Measurements from ENCODE around the gene MTARC1. TPM values are rescaled to one million over a fixed set of nuclear protein-coding genes. Genes with fewer than 3 reads are reported as not detected.

Gene MTARC1
- total and polyA plus RNA-seq, 5 donors from 2014 or later: not detected

DNA sequence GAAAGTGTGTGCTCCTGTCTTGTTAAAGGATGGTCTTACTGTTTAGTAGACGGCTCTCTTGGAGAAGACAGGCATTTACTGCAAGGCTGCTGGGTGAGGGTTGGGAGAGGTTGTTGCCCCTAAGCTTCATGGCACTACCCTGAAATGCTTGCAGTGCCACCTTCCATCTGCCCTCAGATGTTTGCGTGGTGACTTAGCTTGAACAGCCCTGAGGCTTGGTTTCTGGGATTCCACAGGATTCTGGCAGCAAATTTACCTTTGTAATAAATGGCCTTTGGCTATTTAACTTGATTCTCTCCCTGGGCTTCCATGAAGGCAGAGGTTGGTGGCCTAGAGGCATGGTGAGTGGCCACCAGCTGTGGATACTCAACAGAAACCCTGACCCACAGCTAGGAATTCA is 11.6 kb downstream of the MTARC1 start:
- Histone ChIP-seq H3K27me3 (ENCODE audit: control insufficient read depth, insufficient read depth, low read length) (no peaks in the 10 kb centered on the region), H3K4me1 (ENCODE audit: control insufficient read depth, insufficient read depth, low read length, poor library complexity, severe bottlenecking) (no peaks in the 10 kb centered on the region), H3K9me3 (ENCODE audit: control insufficient read depth in 2 of 2, low read length in 2 of 2) (no peaks in the 10 kb centered on the region), H3K4me3 (ENCODE audit: low read depth, low read length) (no peak overlapping the region), H3K27ac (ENCODE audit: insufficient read depth, low read length, poor library complexity, severe bottlenecking) (no peak overlapping the region), H3K36me3 (ENCODE audit: control insufficient read depth, insufficient read depth, low read length) (no peaks in the 10 kb centered on the region)
- Mint-ChIP-seq H3K4me3 (no peak overlapping the region), H3K9me3 (no peaks in the 10 kb centered on the region), H3K36me3 (no peaks in the 10 kb centered on the region), H3K4me1 (no peaks in the 10 kb centered on the region), H3K27me3 (peaks cover 4% of the 10 kb centered on the region), H3K27ac (no peak overlapping the region)
- ATAC-seq (ENCODE audit: low read depth in 2 of 2) (no peak), DNase-seq (no peak)

DNA sequence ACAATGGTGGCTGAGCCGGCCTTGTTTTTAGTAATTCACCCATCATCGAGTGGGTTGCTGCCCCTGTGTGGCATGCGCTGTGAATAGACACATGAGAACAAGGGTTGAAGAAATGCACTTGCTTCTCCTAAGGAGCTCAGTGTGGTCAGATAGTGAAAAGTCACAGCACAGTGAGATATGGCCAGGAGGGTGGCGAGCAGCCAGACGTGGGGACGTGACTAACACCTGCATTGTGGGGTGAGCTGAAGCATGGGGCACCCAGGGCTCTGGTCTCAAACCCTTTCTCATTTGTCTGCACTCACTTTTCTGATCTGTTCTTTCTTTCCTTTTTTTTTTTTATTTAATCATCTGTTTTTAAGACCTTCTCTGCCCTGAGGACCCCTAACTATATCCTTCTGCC is 13.5 kb downstream of the MTARC1 start:
- Histone ChIP-seq H3K27me3 (ENCODE audit: control insufficient read depth, insufficient read depth, low read length) (no peaks in the 10 kb centered on the region), H3K9me3 (ENCODE audit: control insufficient read depth in 2 of 2, low read length in 2 of 2) (no peaks in the 10 kb centered on the region), H3K36me3 (ENCODE audit: control insufficient read depth, insufficient read depth, low read length) (no peaks in the 10 kb centered on the region), H3K27ac (ENCODE audit: insufficient read depth, low read length, poor library complexity, severe bottlenecking) (no peak overlapping the region), H3K4me3 (ENCODE audit: low read depth, low read length) (no peak overlapping the region), H3K4me1 (ENCODE audit: control insufficient read depth, insufficient read depth, low read length, poor library complexity, severe bottlenecking) (no peaks in the 10 kb centered on the region)
- Mint-ChIP-seq H3K36me3 (no peaks in the 10 kb centered on the region), H3K4me3 (no peak overlapping the region), H3K9me3 (no peaks in the 10 kb centered on the region), H3K27ac (no peak overlapping the region), H3K4me1 (no peaks in the 10 kb centered on the region), H3K27me3 (peaks cover 4% of the 10 kb centered on the region)
- DNase-seq (no peak), ATAC-seq (ENCODE audit: low read depth in 2 of 2) (no peak)

DNA sequence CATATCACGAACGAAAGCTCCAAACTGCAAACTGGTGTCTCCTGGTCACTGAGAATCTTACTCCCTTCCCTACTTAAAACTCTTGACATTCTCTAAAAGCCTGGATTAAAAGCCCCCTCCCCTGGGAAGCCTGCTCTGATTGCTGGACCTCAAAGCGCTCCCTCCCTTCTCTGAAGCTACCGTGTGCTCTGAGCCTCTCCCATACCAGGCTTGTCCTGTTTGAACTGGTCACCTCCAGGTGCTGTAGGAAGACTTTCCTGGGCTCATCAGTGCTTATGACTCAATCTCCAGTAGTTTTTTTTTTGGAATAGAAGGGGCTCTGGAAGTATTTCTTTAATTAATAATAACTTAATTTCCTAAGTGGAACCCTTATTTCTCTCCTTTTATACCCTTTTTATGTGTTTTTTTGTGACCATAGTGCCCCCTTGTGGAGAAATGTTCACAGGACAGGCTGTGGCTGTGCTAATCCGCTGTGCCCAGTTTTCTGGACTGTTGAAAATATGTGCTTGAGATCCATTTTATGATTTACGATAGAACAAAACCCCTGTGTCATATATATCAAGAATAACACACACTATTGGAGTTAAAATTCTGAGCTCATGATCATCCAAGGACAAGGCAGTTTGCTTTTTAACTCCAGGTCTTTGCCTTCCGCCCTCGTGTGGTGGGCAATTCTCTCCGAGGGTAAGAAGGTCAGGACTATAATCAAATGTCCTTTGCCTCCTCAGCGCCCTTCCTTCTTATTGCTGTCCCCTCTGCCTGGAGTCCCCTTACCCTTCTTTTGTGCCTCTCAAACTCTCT is 16.9 kb downstream of the MTARC1 start:
- Histone ChIP-seq H3K36me3 (ENCODE audit: control insufficient read depth, insufficient read depth, low read length) (no peaks in the 10 kb centered on the region), H3K4me1 (ENCODE audit: control insufficient read depth, insufficient read depth, low read length, poor library complexity, severe bottlenecking) (no peaks in the 10 kb centered on the region), H3K27ac (ENCODE audit: insufficient read depth, low read length, poor library complexity, severe bottlenecking) (no peak overlapping the region), H3K9me3 (ENCODE audit: control insufficient read depth in 2 of 2, low read length in 2 of 2) (no peaks in the 10 kb centered on the region), H3K4me3 (ENCODE audit: low read depth, low read length) (no peak overlapping the region), H3K27me3 (ENCODE audit: control insufficient read depth, insufficient read depth, low read length) (no peaks in the 10 kb centered on the region)
- Mint-ChIP-seq H3K4me1 (no peaks in the 10 kb centered on the region), H3K9me3 (peaks cover 0 to 1% (median 0%) of the 10 kb centered on the region in 7 donors), H3K27me3 (peaks cover 4% of the 10 kb centered on the region), H3K4me3 (no peak overlapping the region), H3K27ac (no peak overlapping the region), H3K36me3 (no peaks in the 10 kb centered on the region)
- ATAC-seq (ENCODE audit: low read depth in 2 of 2) (no peak), DNase-seq (peak in 1 of 3 donors; percentile 26)

DNA sequence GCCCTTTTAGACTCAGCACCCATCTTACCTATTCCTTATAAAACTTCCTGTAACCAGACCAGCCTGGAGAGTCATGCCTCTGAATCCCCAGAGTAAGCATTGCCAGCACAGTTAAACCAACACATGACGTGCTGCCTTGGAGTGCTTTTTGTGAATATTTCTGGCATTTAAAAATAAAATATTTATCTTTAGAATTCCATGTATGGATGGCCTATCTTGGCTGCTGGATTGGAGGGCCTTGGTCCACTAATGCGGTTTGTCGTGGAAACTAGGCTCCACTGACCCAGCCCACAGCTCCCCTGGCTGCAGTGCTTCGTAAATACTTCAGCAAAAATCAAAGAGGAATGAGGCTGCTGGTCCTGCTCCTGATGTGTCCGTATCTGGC is 17.5 kb downstream of the MTARC1 start:
- no peaks in the 10 kb centered on the region for H3K4me1 Mint-ChIP-seq
- H3K27me3 ChIP-seq (ENCODE audit: control insufficient read depth, insufficient read depth, low read length): no peaks in the 10 kb centered on the region
- H3K9me3 Mint-ChIP-seq: peaks cover 0 to 1% (median 0%) of the 10 kb centered on the region in 7 donors
- no peaks in the 10 kb centered on the region for H3K36me3 ChIP-seq (ENCODE audit: control insufficient read depth, insufficient read depth, low read length)
- peaks cover 4% of the 10 kb centered on the region for H3K27me3 Mint-ChIP-seq
- ATAC-seq (ENCODE audit: low read depth in 2 of 2): no peak
- H3K27ac Mint-ChIP-seq: no peak overlapping the region
- no peak overlapping the region for H3K4me3 Mint-ChIP-seq
- H3K36me3 Mint-ChIP-seq: no peaks in the 10 kb centered on the region
- H3K4me3 ChIP-seq (ENCODE audit: low read depth, low read length): no peak overlapping the region
- no peaks in the 10 kb centered on the region for H3K4me1 ChIP-seq (ENCODE audit: control insufficient read depth, insufficient read depth, low read length, poor library complexity, severe bottlenecking)
- no peak overlapping the region for H3K27ac ChIP-seq (ENCODE audit: insufficient read depth, low read length, poor library complexity, severe bottlenecking)
- no peak for DNase-seq
- H3K9me3 ChIP-seq (ENCODE audit: control insufficient read depth in 2 of 2, low read length in 2 of 2): no peaks in the 10 kb centered on the region

DNA sequence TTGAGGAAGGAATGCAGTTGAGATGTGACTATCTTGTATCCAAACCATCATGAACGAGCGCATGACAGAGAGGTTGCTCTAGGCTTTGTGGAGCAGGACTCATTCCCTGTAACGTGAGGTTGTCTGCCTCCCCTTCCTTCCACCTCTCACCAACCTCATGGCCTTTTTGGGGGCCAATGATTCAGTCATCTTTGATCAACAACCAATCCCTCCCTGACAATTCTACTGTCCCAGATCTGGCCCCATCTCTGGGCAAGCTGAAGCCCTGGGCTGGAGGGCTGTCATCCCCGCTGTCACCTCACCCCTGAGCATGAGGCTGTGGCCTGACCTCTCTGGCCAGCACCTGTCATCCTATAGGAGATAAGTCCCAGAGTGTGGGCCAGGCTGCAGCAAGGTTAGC is 19.7 kb downstream of the MTARC1 start:
- H3K4me1 ChIP-seq (ENCODE audit: control insufficient read depth, insufficient read depth, low read length, poor library complexity, severe bottlenecking): peaks cover 5% of the 10 kb centered on the region
- no peak overlapping the region for H3K4me3 ChIP-seq (ENCODE audit: low read depth, low read length)
- H3K36me3 ChIP-seq (ENCODE audit: control insufficient read depth, insufficient read depth, low read length): no peaks in the 10 kb centered on the region
- peaks cover 0 to 8% (median 3%) of the 10 kb centered on the region in 4 donors for H3K4me1 Mint-ChIP-seq
- DNase-seq (no peak), ATAC-seq (ENCODE audit: low read depth in 2 of 2) (no peak)
- H3K9me3 Mint-ChIP-seq: peaks cover 0 to 1% (median 0%) of the 10 kb centered on the region in 7 donors
- no peaks in the 10 kb centered on the region for H3K9me3 ChIP-seq (ENCODE audit: control insufficient read depth in 2 of 2, low read length in 2 of 2)
- no peaks in the 10 kb centered on the region for H3K36me3 Mint-ChIP-seq
- no peak overlapping the region for H3K27ac Mint-ChIP-seq
- H3K4me3 Mint-ChIP-seq: no peak overlapping the region
- H3K27me3 ChIP-seq (ENCODE audit: control insufficient read depth, insufficient read depth, low read length): no peaks in the 10 kb centered on the region
- H3K27ac ChIP-seq (ENCODE audit: insufficient read depth, low read length, poor library complexity, severe bottlenecking): no peak overlapping the region
- no peaks in the 10 kb centered on the region for H3K27me3 Mint-ChIP-seq

DNA sequence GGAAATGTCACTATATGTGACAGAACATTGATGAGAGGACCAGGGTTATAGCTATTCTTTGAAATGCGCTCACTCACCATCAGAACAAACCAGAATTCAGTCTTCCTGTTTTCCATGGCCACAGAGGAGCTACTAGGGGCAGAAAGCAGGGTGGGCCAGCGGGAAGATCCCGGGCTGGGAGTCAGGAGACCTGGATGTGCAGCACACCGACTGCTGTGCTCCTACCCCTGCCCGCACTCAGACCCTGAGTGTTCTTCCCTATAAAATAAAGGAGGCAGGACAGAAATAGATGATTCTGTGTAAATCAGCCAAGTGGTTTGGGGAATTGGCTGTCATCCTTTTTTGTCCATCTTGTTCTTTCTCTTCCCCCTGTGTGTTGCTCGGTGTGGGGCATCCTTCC is 21.0 kb downstream of the MTARC1 start:
- no peak overlapping the region for H3K27ac Mint-ChIP-seq

DNA sequence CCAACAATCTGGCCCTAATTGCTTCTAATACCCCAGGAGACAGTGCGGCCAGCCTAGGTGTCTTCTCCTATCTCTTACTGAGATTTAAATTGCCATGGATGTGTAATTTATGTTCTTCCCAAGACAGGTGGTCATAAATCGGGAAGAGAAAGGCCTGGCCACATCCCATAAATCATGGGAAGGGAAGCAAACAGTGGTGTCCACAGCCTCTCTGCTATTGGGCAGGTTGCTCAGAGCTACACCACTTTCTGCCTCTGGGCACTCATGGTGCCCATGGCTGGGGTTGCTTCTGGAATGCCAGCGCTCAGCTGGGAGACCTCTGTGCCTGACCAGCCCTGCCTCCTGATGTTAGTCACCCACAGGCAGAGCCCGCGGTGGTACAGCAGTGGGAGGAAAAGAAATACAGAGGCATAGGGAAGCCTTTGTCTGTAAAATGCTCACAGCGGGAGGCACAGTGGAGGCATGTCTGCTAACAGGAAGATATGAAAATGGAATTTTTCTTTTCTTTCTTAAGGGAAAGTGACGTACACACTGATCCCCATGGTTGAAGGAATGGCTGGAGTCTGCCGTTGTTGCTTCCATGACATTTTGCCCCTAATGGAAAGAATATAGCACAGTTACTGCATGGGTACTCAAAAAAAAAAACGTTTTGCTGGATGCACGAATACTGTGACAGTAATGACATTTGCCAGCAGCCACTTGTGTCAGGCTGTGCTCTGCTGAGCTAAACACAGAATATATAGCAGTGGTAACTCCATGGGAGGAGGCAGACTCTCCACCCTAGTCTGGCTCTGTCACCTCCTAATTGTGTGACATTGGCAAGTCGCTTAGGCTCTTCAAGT is 21.9 kb downstream of the MTARC1 start:
- Histone ChIP-seq H3K9me3 (ENCODE audit: control insufficient read depth in 2 of 2, low read length in 2 of 2) (no peaks in the 10 kb centered on the region), H3K27me3 (ENCODE audit: control insufficient read depth, insufficient read depth, low read length) (no peaks in the 10 kb centered on the region), H3K27ac (ENCODE audit: insufficient read depth, low read length, poor library complexity, severe bottlenecking) (no peak overlapping the region), H3K36me3 (ENCODE audit: control insufficient read depth, insufficient read depth, low read length) (no peaks in the 10 kb centered on the region), H3K4me3 (ENCODE audit: low read depth, low read length) (no peak overlapping the region), H3K4me1 (ENCODE audit: control insufficient read depth, insufficient read depth, low read length, poor library complexity, severe bottlenecking) (peaks cover 5% of the 10 kb centered on the region)
- DNase-seq (no peak), ATAC-seq (ENCODE audit: low read depth in 2 of 2) (no peak)
- Mint-ChIP-seq H3K9me3 (peaks cover 0 to 1% (median 0%) of the 10 kb centered on the region in 7 donors), H3K36me3 (no peaks in the 10 kb centered on the region), H3K27ac (no peak overlapping the region), H3K4me3 (no peak overlapping the region), H3K27me3 (no peaks in the 10 kb centered on the region), H3K4me1 (peaks cover 0 to 8% (median 3%) of the 10 kb centered on the region in 4 donors)

More for the DNA sequence above, 21.0 kb downstream of the MTARC1 start:
- Histone ChIP-seq H3K27me3 (ENCODE audit: control insufficient read depth, insufficient read depth, low read length) (no peaks in the 10 kb centered on the region), H3K36me3 (ENCODE audit: control insufficient read depth, insufficient read depth, low read length) (no peaks in the 10 kb centered on the region), H3K27ac (ENCODE audit: insufficient read depth, low read length, poor library complexity, severe bottlenecking) (no peak overlapping the region), H3K9me3 (ENCODE audit: control insufficient read depth in 2 of 2, low read length in 2 of 2) (no peaks in the 10 kb centered on the region), H3K4me3 (ENCODE audit: low read depth, low read length) (no peak overlapping the region), H3K4me1 (ENCODE audit: control insufficient read depth, insufficient read depth, low read length, poor library complexity, severe bottlenecking) (peaks cover 5% of the 10 kb centered on the region)
- no peak for ATAC-seq (ENCODE audit: low read depth in 2 of 2)
- peaks cover 0 to 1% (median 0%) of the 10 kb centered on the region in 7 donors for H3K9me3 Mint-ChIP-seq
- H3K27me3 Mint-ChIP-seq: no peaks in the 10 kb centered on the region
- H3K36me3 Mint-ChIP-seq: no peaks in the 10 kb centered on the region
- DNase-seq: no peak
- peaks cover 0 to 8% (median 3%) of the 10 kb centered on the region in 4 donors for H3K4me1 Mint-ChIP-seq
- no peak overlapping the region for H3K4me3 Mint-ChIP-seq

All from CD4-positive, CD25-positive, alpha-beta regulatory T cell (primary cell).